Lung (tissue), 12 donors: ENCODE results near the gene CLEC10A. TPM values are rescaled to one million over a fixed set of nuclear protein-coding genes. Genes with fewer than 3 reads are reported as not detected.

Source experiments
- ATAC-seq: fragments of 200-7000 bp; cut with Tn5 transposase; one replicate; pipeline ENCODE4 v1.9.1; 2020; ENCODE audit warnings: moderate number of reproducible peaks; ENCODE audit not compliant: insufficient read depth, low FRiP score
- DNase-seq, 3 donors: peaks; one replicate each; pipeline ENCODE4 v3.0.0-alpha.2; 2013 to 2017
- H3K27ac ChIP-seq, 2 donors: one replicate each; pipeline ENCODE4 v1.5.1; 2013; ENCODE audit warnings: mild to moderate bottlenecking in 2 of 2, moderate library complexity in 2 of 2, control low read depth in 1 of 2, inconsistent platforms in 1 of 2, low read depth in 1 of 2, low read length in 1 of 2
- H3K27me3 ChIP-seq, 3 donors: one replicate each; pipeline ENCODE4 v1.5.1; 2013; ENCODE audit warnings: low read length in 2 of 3; ENCODE audit not compliant: control insufficient read depth in 3 of 3, insufficient read depth in 3 of 3
- H3K36me3 ChIP-seq, 4 donors: one replicate each; pipeline ENCODE4 v1.5.1; 2013; ENCODE audit warnings: low read length in 4 of 4, mild to moderate bottlenecking in 1 of 4, moderate library complexity in 1 of 4; ENCODE audit not compliant: control insufficient read depth in 4 of 4, insufficient read depth in 4 of 4
- H3K4me1 ChIP-seq, 5 donors: one replicate each; pipeline ENCODE4 v1.5.1; 2013; ENCODE audit warnings: low read length in 5 of 5, mild to moderate bottlenecking in 2 of 5, moderate library complexity in 1 of 5; ENCODE audit not compliant: control insufficient read depth in 5 of 5, insufficient read depth in 5 of 5
- H3K4me3 ChIP-seq: one replicate; pipeline ENCODE4 v1.5.1; 2013; ENCODE audit warnings: mild to moderate bottlenecking, control low read depth, moderate library complexity
- H3K9ac ChIP-seq, 2 donors: one replicate each; pipeline ENCODE4 v1.5.1; 2013; ENCODE audit warnings: low read length in 2 of 2, control low read depth in 1 of 2; ENCODE audit not compliant: insufficient read depth in 1 of 2
- H3K9me3 ChIP-seq, 4 donors: one replicate each; pipeline ENCODE4 v1.5.1; 2013; ENCODE audit warnings: low read length in 3 of 4, mild to moderate bottlenecking in 1 of 4, moderate library complexity in 1 of 4; ENCODE audit not compliant: control insufficient read depth in 4 of 4, insufficient read depth in 3 of 4
- CTCF ChIP-seq: IDR thresholded peaks from 2 replicates; pipeline ENCODE4 v1.5.1; 2012; ENCODE audit warnings: mild to moderate bottlenecking; ENCODE audit errors: control extremely low read depth, extremely low read depth
- WGBS, 2 donors: extraction: QIAGEN DNeasy Blood & Tissue Kit; methylation state at CpG; one replicate each; pipeline ENCODE4 v1.1.7; 2013; 5-methylcytosine and 5-hydroxymethylcytosine counted together
- polyA plus RNA-seq, 2 donors: library from polyadenylated mRNA; stranded (reverse); fragments of 200-250 nt; gene quantifications; one replicate each; pipeline ENCODE4 v1.2.1, GENCODE V29; 2013
- total RNA-seq, 2 donors: library from RNA; depleted of rRNA in 1 of 2; stranded (reverse); fragments of >200 nt in 1 of 2; gene quantifications; one replicate each; pipeline ENCODE4 v1.2.1, GENCODE V29; 2014 to 2021
- donor health status: control.
- donor health status: control.
- donor health status: Bipolar disorder and iron deficiency.
- donor health status: healthy.
- donor health status: DM: yes; HTN: yes; CAD: no.

CLEC10A gene
- total and polyA plus RNA-seq, 4 donors, result 3.7 to 18.4 (median 9.0) TPM

- no peak for ATAC-seq
- no peak for TF ChIP-seq CTCF
- WGBS, 2 donors, result 42 to 50% methylated on average over 1 of the region's 1 CpG
- H3K27ac ChIP-seq, result no peak overlapping the region
- no peak overlapping the region for H3K4me3 ChIP-seq
- no peak for DNase-seq
- H3K36me3 ChIP-seq, result no peaks in the 10 kb centered on the region
- peaks cover 0 to 4% (median 1%) of the 10 kb centered on the region in 4 donors for H3K9me3 ChIP-seq
- H3K4me1 ChIP-seq, result no peaks in the 10 kb centered on the region
- H3K27me3 ChIP-seq, result peaks cover 0 to 6% (median 0%) of the 10 kb centered on the region in 3 donors
- H3K9ac ChIP-seq, result no peak overlapping the region
These were observed 11.8 kb downstream of the CLEC10A start for GRCh38 chr17:7068268-7068667.

GRCh38 chr17:7067198-7067597, 12.9 kb downstream of the CLEC10A start:
- 86 to 96% methylated on average over 1 of the region's 1 CpG for WGBS, 2 donors
- no peak overlapping the region for H3K9ac ChIP-seq

GRCh38 chr17:7064261-7064660, 15.8 kb downstream of the CLEC10A start:
- WGBS, 2 donors, result 71 to 85% methylated on average over 4 of the region's 4 CpGs

More at GRCh38 chr17:7067198-7067597, 12.9 kb downstream of the CLEC10A start:
- TF ChIP-seq CTCF, result no peak
- DNase-seq (no peak), ATAC-seq (no peak)
- Histone ChIP-seq H3K4me3 (no peak overlapping the region), H3K4me1 (no peaks in the 10 kb centered on the region), H3K9me3 (peaks cover 0 to 4% (median 1%) of the 10 kb centered on the region in 4 donors), H3K36me3 (no peaks in the 10 kb centered on the region), H3K27me3 (peaks cover 0 to 6% (median 0%) of the 10 kb centered on the region in 3 donors), H3K27ac (no peak overlapping the region)

More at GRCh38 chr17:7064261-7064660, 15.8 kb downstream of the CLEC10A start:
- peaks cover 0 to 6% (median 3%) of the 10 kb centered on the region in 3 donors for H3K27me3 ChIP-seq
- no peak overlapping the region for H3K4me3 ChIP-seq
- H3K9ac ChIP-seq, result no peak overlapping the region
- peaks cover 0 to 4% (median 1%) of the 10 kb centered on the region in 4 donors for H3K9me3 ChIP-seq
- TF ChIP-seq CTCF, result no peak
- ATAC-seq (no peak), DNase-seq (no peak)
- no peaks in the 10 kb centered on the region for H3K4me1 ChIP-seq
- H3K36me3 ChIP-seq, result no peaks in the 10 kb centered on the region
- H3K27ac ChIP-seq, result no peak overlapping the region
